ENCODE results near the gene LMO7. TPM values are rescaled to one million over a fixed set of nuclear protein-coding genes. Genes with fewer than 3 reads are reported as not detected.

LMO7 gene
- total RNA-seq, 1 experiment from 2014 or later: 20.4 TPM

- no peak overlapping the region for H3K4me3 Mint-ChIP-seq
- Histone ChIP-seq H2BK12ac (ENCODE audit: insufficient read length, low read depth, low read length) (no peak overlapping the region), H4K5ac (ENCODE audit: insufficient read length, low read depth, low read length) (no peak overlapping the region), H3K4me2 (ENCODE audit: insufficient read depth, insufficient read length, low read length) (no peak overlapping the region), H3K79me1 (ENCODE audit: insufficient read depth, low read depth, low read length, poor library complexity, severe bottlenecking) (no peaks in the 10 kb centered on the region), H3K4ac (ENCODE audit: low read depth, low read length) (no peak overlapping the region), H2BK15ac (ENCODE audit: low read depth, low read length) (no peak overlapping the region), H4K91ac (ENCODE audit: insufficient read length, low read depth, low read length) (no peak overlapping the region), H3K9ac (ENCODE audit: extremely low read depth, insufficient read length, low read length) (no peak overlapping the region), H2BK5ac (ENCODE audit: insufficient read length, low read length) (no peak overlapping the region), H2AFZ (ENCODE audit: low read length) (no peak overlapping the region), H3K56ac (ENCODE audit: insufficient read length, low read depth, low read length) (no peak overlapping the region), H2AK5ac (ENCODE audit: insufficient read length, low read length) (no peak overlapping the region), H3K79me2 (ENCODE audit: insufficient read depth, low read length) (no peaks in the 10 kb centered on the region), H3K27ac (ENCODE audit: insufficient read length, low read depth, low read length) (no peak overlapping the region), H3K9me3 (ENCODE audit: control insufficient read depth, low read depth, low read length) (no peaks in the 10 kb centered on the region), H4K20me1 (ENCODE audit: control insufficient read depth, insufficient read depth, insufficient read length) (no peaks in the 10 kb centered on the region), H2BK120ac (ENCODE audit: low read depth, low read length, poor library complexity, severe bottlenecking) (no peak overlapping the region), H3K23ac (ENCODE audit: insufficient read length, low read depth, low read length) (no peak overlapping the region), H3T11ph (ENCODE audit: low read length) (no peak overlapping the region), H3K27me3 (ENCODE audit: insufficient read depth, low read length) (no peaks in the 10 kb centered on the region; the same call in 1 of the 2 replicates), H4K8ac (replicated peaks; ENCODE audit: insufficient read length, low read depth, low read length) (no peak overlapping the region), H3K14ac (ENCODE audit: insufficient read depth, low read length) (no peak overlapping the region), H3K4me1 (ENCODE audit: insufficient read depth, low read length) (no peaks in the 10 kb centered on the region), H3K23me2 (ENCODE audit: insufficient read length, low read depth, low read length, poor library complexity, severe bottlenecking) (no peaks in the 10 kb centered on the region), H3K18ac (ENCODE audit: insufficient read length, low read depth, low read length) (no peak overlapping the region), H2BK20ac (ENCODE audit: low read depth, low read length, poor library complexity, severe bottlenecking) (no peak overlapping the region)
- H3K36me3 Mint-ChIP-seq (ENCODE audit: insufficient read depth in 1 of 3, low read depth in 3 of 3): peaks cover 8 to 10% (median 8%) of the 10 kb centered on the region in 3 experiments
- DNase-seq: no peak
- H3K9me3 Mint-ChIP-seq: peaks cover 7% of the 10 kb centered on the region in 2 experiments; a peak in 4 of 5 replicates
- TF ChIP-seq CTCF (conservative IDR thresholded peaks at IDR 0.05): no peak
- no peak overlapping the region for H3K27ac Mint-ChIP-seq
- H3K4me1 Mint-ChIP-seq: 0 out of 4 replicates have a peak, but pooled peaks cover 0 to under 1% of the 10 kb centered on the region in 2 experiments
- WGBS (ENCODE audit: extremely low coverage, insufficient read length, low lambda C conversion rate): no CpG with 5 or more reads among the region's 1 CpG
- H3K27me3 Mint-ChIP-seq (ENCODE audit: low read depth): no peaks in the 10 kb centered on the region
Measured at GRCh38 chr13:75774176-75774575, 138.0 kb downstream of the LMO7 start.
